Liver (tissue), 9 donors: ENCODE data around the gene SASH1. TPM values are rescaled to one million over a fixed set of nuclear protein-coding genes. Genes with fewer than 3 reads are reported as not detected.

Experiments
- DNase-seq: peaks from one replicate; pipeline ENCODE4 v3.0.0-alpha.2; 2017; ENCODE audit warnings: low spot score
- H3K27ac ChIP-seq, 2 donors: one replicate each; pipeline ENCODE4 v1.7.0; 2013; ENCODE audit warnings: inconsistent platforms in 2 of 2, low read length in 2 of 2, control low read depth in 1 of 2, low read depth in 1 of 2, mild to moderate bottlenecking in 1 of 2
- H3K27me3 ChIP-seq, 4 donors: one replicate each; pipeline versions ENCODE4 v1.6.1 to v1.7.0; 2013; ENCODE audit warnings: low read length in 3 of 4, inconsistent platforms in 1 of 4, mild to moderate bottlenecking in 1 of 4, moderate library complexity in 1 of 4; ENCODE audit not compliant: control insufficient read depth in 4 of 4, insufficient read depth in 4 of 4
- H3K36me3 ChIP-seq, 4 donors: one replicate each; pipeline versions ENCODE4 v1.6.1 to v1.7.0; 2013; ENCODE audit warnings: low read length in 3 of 4, mild to moderate bottlenecking in 3 of 4, low read depth in 1 of 4, moderate library complexity in 1 of 4; ENCODE audit not compliant: control insufficient read depth in 4 of 4, insufficient read depth in 3 of 4
- H3K4me1 ChIP-seq, 4 donors: one replicate each; pipeline versions ENCODE4 v1.6.1 to v1.7.0; 2013; ENCODE audit warnings: low read length in 3 of 4, mild to moderate bottlenecking in 3 of 4, moderate library complexity in 1 of 4; ENCODE audit not compliant: control insufficient read depth in 4 of 4, insufficient read depth in 4 of 4
- H3K4me3 ChIP-seq, 3 donors: one replicate each; pipeline versions ENCODE4 v1.6.1 to v1.7.0; 2013; ENCODE audit warnings: low read length in 3 of 3, control low read depth in 1 of 3, low read depth in 1 of 3, mild to moderate bottlenecking in 1 of 3
- H3K9ac ChIP-seq, 2 donors: one replicate each; pipeline ENCODE4 v1.7.0; 2013; ENCODE audit warnings: low read length in 2 of 2, mild to moderate bottlenecking in 2 of 2, moderate library complexity in 2 of 2, control low read depth in 1 of 2, low read depth in 1 of 2
- H3K9me3 ChIP-seq, 4 donors: one replicate each; pipeline versions ENCODE4 v1.6.1 to v1.7.0; 2013; ENCODE audit warnings: low read length in 3 of 4; ENCODE audit not compliant: control insufficient read depth in 4 of 4
- EGR1 ChIP-seq, 2 donors: IDR thresholded peaks; 2 replicates each; pipeline ENCODE4 v1.6.1; 2016 to 2018; ENCODE audit warnings: antibody characterized with exemption in 2 of 2, low read depth in 2 of 2
- FOXA1 ChIP-seq: IDR thresholded peaks from 2 replicates; pipeline ENCODE4 v1.6.1; 2016; ENCODE audit warnings: antibody characterized with exemption
- HNF4A ChIP-seq, 2 donors: conservative IDR thresholded peaks; 2 replicates each; pipeline ENCODE4 v1.6.1; 2016; ENCODE audit warnings: antibody characterized with exemption in 2 of 2, mild to moderate bottlenecking in 2 of 2
- HNF4G ChIP-seq: IDR thresholded peaks from 2 replicates; pipeline ENCODE4 v1.6.1; 2016; ENCODE audit warnings: antibody characterized with exemption
- JUND ChIP-seq, 2 donors: IDR thresholded peaks; 2 replicates each; pipeline ENCODE4 v1.6.1; 2016; ENCODE audit warnings: antibody characterized with exemption in 2 of 2
- MAX ChIP-seq: IDR thresholded peaks from 2 replicates; pipeline ENCODE4 v1.6.1; 2016; ENCODE audit warnings: antibody characterized with exemption
- NR2F2 ChIP-seq: IDR thresholded peaks from 2 replicates; pipeline ENCODE4 v1.6.1; 2016; ENCODE audit warnings: antibody characterized with exemption
- REST ChIP-seq: IDR thresholded peaks from 2 replicates; pipeline ENCODE4 v1.6.1; 2016; ENCODE audit warnings: antibody characterized with exemption, mild to moderate bottlenecking
- RXRA ChIP-seq, 2 donors: IDR thresholded peaks; 2 replicates each; pipeline ENCODE4 v1.6.1; 2017 to 2018; ENCODE audit warnings: antibody characterized with exemption in 2 of 2, mild to moderate bottlenecking in 1 of 2
- TAF1 ChIP-seq: conservative IDR thresholded peaks from 2 replicates; pipeline ENCODE4 v1.6.1; 2016; ENCODE audit warnings: antibody characterized with exemption, mild to moderate bottlenecking
- YY1 ChIP-seq: IDR thresholded peaks from 2 replicates; pipeline ENCODE4 v1.6.1; 2016; ENCODE audit warnings: antibody characterized with exemption, mild to moderate bottlenecking
- WGBS: extraction: QIAGEN DNeasy Blood & Tissue Kit; methylation state at CpG from one replicate; pipeline ENCODE4 v1.1.7; 2013; 5-methylcytosine and 5-hydroxymethylcytosine counted together
- polyA plus RNA-seq, 2 donors: library from polyadenylated mRNA; stranded (reverse) in 1 of 2; unstranded in 1 of 2; fragments of 200-250 nt in 1 of 2; fragments of >200 nt in 1 of 2; fragmentation: Nextera tagmentation in 1 of 2; extraction: Ambion mirVana in 1 of 2; gene quantifications; one replicate each; pipeline versions ENCODE4 v1.2.1 to v1.2.3, GENCODE V29; 2013 to 2015
- total RNA-seq, 2 donors: library from RNA; depleted of rRNA; stranded (reverse); fragments of >200 nt; gene quantifications; one replicate each; pipeline ENCODE4 v1.2.3, GENCODE V29; 2014
- TF ChIP-seq, protein P1 (sequence below): IDR thresholded peaks from 2 replicates; pipeline ENCODE4 v1.6.1; 2016; ENCODE audit warnings: antibody characterized with exemption
- TF ChIP-seq, protein P2 (sequence below): IDR thresholded peaks from 2 replicates; pipeline ENCODE4 v1.6.1; 2016; ENCODE audit warnings: antibody characterized with exemption
- donor health status: healthy.
- donor health status: healthy.
- donor health status: healthy.
- donor health status: healthy.
- donor health status: healthy.

Gene SASH1
- total and polyA plus RNA-seq, 4 donors = 3.5 to 16.4 (median 7.6) TPM

GRCh38 chr6:148295261-148295887 is 47.3 kb upstream of the SASH1 start:
- 56% methylated on average over 7 of the region's 7 CpGs for WGBS
- no peak for TF ChIP-seq HNF4A (conservative IDR thresholded peaks at IDR 0.05)
- TF ChIP-seq NR2F2 = no peak
- TF ChIP-seq, protein P1, sequence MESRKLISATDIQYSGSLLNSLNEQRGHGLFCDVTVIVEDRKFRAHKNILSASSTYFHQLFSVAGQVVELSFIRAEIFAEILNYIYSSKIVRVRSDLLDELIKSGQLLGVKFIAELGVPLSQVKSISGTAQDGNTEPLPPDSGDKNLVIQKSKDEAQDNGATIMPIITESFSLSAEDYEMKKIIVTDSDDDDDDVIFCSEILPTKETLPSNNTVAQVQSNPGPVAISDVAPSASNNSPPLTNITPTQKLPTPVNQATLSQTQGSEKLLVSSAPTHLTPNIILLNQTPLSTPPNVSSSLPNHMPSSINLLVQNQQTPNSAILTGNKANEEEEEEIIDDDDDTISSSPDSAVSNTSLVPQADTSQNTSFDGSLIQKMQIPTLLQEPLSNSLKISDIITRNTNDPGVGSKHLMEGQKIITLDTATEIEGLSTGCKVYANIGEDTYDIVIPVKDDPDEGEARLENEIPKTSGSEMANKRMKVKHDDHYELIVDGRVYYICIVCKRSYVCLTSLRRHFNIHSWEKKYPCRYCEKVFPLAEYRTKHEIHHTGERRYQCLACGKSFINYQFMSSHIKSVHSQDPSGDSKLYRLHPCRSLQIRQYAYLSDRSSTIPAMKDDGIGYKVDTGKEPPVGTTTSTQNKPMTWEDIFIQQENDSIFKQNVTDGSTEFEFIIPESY = no peak
- no peak for TF ChIP-seq HNF4G
- no peak for TF ChIP-seq YY1
- TF ChIP-seq, protein P2, sequence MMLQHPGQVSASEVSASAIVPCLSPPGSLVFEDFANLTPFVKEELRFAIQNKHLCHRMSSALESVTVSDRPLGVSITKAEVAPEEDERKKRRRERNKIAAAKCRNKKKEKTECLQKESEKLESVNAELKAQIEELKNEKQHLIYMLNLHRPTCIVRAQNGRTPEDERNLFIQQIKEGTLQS = no peak
- TF ChIP-seq TAF1 = no peak
- no peak for TF ChIP-seq MAX
- no peak for TF ChIP-seq FOXA1
- TF ChIP-seq REST = no peak
- TF ChIP-seq EGR1 (IDR thresholded peaks at IDR 0.05; ENCODE audit: low read depth in 2 of 2) = no peak
- no peak overlapping the region for H3K27ac ChIP-seq
- H3K27me3 ChIP-seq = no peaks in the 10 kb centered on the region
- no peaks in the 10 kb centered on the region for H3K9me3 ChIP-seq
- no peak for DNase-seq
- peaks cover 0 to 1% (median 0%) of the 10 kb centered on the region in 4 donors for H3K4me1 ChIP-seq
- no peak overlapping the region for H3K4me3 ChIP-seq
- no peaks in the 10 kb centered on the region for H3K36me3 ChIP-seq
- H3K9ac ChIP-seq = no peak overlapping the region

GRCh38 chr6:148296771-148297170 is 45.9 kb upstream of the SASH1 start:
- TF ChIP-seq, protein P1 = no peak
- no peak for TF ChIP-seq JUND (IDR thresholded peaks at IDR 0.05)
- no peak for TF ChIP-seq EGR1 (IDR thresholded peaks at IDR 0.05; ENCODE audit: low read depth in 2 of 2)
- no peak for TF ChIP-seq RXRA (IDR thresholded peaks at IDR 0.05)
- TF ChIP-seq YY1 = no peak
- H3K4me1 ChIP-seq = no peaks in the 10 kb centered on the region
- H3K36me3 ChIP-seq = no peaks in the 10 kb centered on the region
- H3K27me3 ChIP-seq = no peaks in the 10 kb centered on the region
- no peaks in the 10 kb centered on the region for H3K9me3 ChIP-seq
- H3K9ac ChIP-seq = no peak overlapping the region
- H3K4me3 ChIP-seq = no peak overlapping the region
- WGBS = 73% methylated on average over 1 of the region's 1 CpG
- DNase-seq = no peak
- no peak overlapping the region for H3K27ac ChIP-seq
